ENCODE results near the gene DGUOK.
"Not testable (repeated sequence)": the region's sequence is repeated elsewhere in the genome, so short reads cannot be mapped to it uniquely, and the experiment has no call there.

DNA sequence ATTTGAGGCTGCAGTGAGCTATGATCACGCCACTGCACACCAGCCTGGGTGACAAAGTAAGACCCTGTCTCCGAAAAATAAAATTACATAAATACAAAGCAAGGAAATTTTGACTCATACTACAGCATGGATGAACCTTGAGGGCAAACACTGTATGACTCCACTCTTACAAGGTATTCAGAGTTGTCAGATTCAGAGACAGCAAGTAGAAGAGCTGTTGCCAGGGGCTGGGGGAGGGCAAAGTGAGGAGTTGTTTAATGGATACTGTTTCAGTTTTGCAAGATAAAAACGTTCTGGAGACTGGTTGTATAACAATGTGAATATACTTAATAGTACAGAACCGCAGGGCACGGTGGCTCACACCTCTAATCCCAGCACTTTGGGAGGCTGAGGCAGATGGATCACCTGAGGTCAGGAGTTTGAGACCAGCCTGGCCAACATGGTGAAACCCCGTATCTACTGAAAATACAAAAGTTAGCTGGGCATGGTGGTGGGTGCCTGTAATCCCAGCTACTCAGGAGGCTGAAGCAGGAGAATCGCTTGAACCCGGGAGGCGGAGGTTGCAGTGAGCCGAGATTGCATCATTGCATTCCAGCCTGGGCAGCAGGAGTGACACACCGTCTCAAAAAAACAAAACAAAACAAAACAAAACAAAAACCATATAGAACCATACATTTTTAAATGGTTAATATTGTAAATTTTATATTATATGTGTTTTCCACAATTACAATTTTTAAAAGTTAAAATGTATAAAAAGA, 38.9 kb upstream of the DGUOK start:
- TF ChIP-seq CTCF (IDR thresholded peaks at IDR 0.05; ENCODE audit: low read length); EZH2 (IDR thresholded peaks at IDR 0.05; ENCODE audit: borderline replicate concordance, low read length): not testable (repeated sequence)

All from OCI-LY1 (cell line).